HCT116 (cell line): ENCODE measurements around the gene TAS2R30. TPM values are rescaled to one million over a fixed set of nuclear protein-coding genes. Genes with fewer than 3 reads are reported as not detected.

Experiments
- ATAC-seq: fragments of 200-7000 bp; cut with Tn5 transposase; 2 replicates; pipeline ENCODE4 v1.9.1; 2020; ENCODE audit warnings: mild to moderate bottlenecking, moderate library complexity
- BruUV-seq: library from RNA; stranded (reverse); fragments of 400-500 nt; replicated peaks from 2 replicates; lab custom pipeline; 2021; lab: Mats Ljungman, UMichigan
- CTCF ChIA-PET: fragments of 300-600 bp; sonication (Branson Sonifier 250); formaldehyde crosslinking; loops from one replicate; lab custom pipeline; 2021; ENCODE audit warnings: antibody characterized with exemption; lab: Charles Lee
- POLR2A ChIA-PET: fragments of 300-600, 350-600 bp; sonication (Branson Sonifier 250); formaldehyde crosslinking; loops from one replicate; lab custom pipeline; 2021; ENCODE audit warnings: antibody characterized with exemption; lab: Charles Lee
- RAD21 ChIA-PET, 2 experiments: fragments of 300-600 bp; sonication (Branson Sonifier 250); formaldehyde crosslinking; loops; one replicate each; lab custom pipeline; 2023; ENCODE audit warnings: low total read pairs in 2 of 2; ENCODE audit not compliant: uncharacterized antibody in 2 of 2, unreplicated experiment in 2 of 2, low non-redundant PET in 1 of 2; lab: Charles Lee
- DNase-seq: peaks from one replicate; pipeline ENCODE4 v3.0.0-alpha.2; 2010; ENCODE audit warnings: low read depth, low spot score
- H2AFZ ChIP-seq: fragments of 200-600 bp; shearing (Covaris generic), sonication (generic); 2 replicates; pipeline ENCODE4 v1.6.1; 2017; ENCODE audit warnings: low read depth, mixed run types, mixed read lengths, antibody characterized with exemption, low read length; ENCODE audit not compliant: poor library complexity, severe bottlenecking
- H3K27ac ChIP-seq: 2 replicates; pipeline ENCODE4 v1.5.1; 2012; ENCODE audit warnings: low read depth, low read length
- H3K27me3 ChIP-seq: fragments of 200-600 bp; sonication (generic); 2 replicates; pipeline ENCODE4 v1.6.1; 2016; ENCODE audit warnings: mixed run types, low read length, mixed read lengths; ENCODE audit not compliant: insufficient read depth
- H3K36me3 ChIP-seq, 2 experiments: fragments of 200-500 bp in 1 of 2; fragments of 200-600 bp in 1 of 2; sonication (Bioruptor generic) in 1 of 2; sonication (generic) in 1 of 2; 2 replicates each; pipeline versions ENCODE4 v1.5.1 to v1.6.1; 2014 to 2016; ENCODE audit warnings: low read length in 2 of 2, inconsistent platforms in 1 of 2, mixed read lengths in 1 of 2, mixed run types in 1 of 2; ENCODE audit not compliant: insufficient read depth in 2 of 2, control insufficient read depth in 1 of 2
- H3K4me1 ChIP-seq, 2 experiments: fragments of 200-600 bp in 1 of 2; sonication (generic) in 1 of 2; 2 replicates each; pipeline versions ENCODE4 v1.5.1 to v1.6.1; 2012 to 2017; ENCODE audit warnings: low read length in 2 of 2, inconsistent platforms in 1 of 2, mild to moderate bottlenecking in 1 of 2, mixed read lengths in 1 of 2, mixed run types in 1 of 2, moderate library complexity in 1 of 2; ENCODE audit not compliant: insufficient read depth in 2 of 2, control insufficient read depth in 1 of 2
- H3K4me2 ChIP-seq: fragments of 200-600 bp; sonication (generic); 2 replicates; pipeline ENCODE4 v1.6.1; 2017; ENCODE audit warnings: mixed run types, low read length, mixed read lengths
- H3K4me3 ChIP-seq, 2 experiments: fragments of 200-600 bp in 1 of 2; sonication (generic) in 1 of 2; replicated peaks in 1 of 2; 2 replicates each; pipeline ENCODE4 v1.5.1; 2011 to 2016; ENCODE audit warnings: low read length in 2 of 2, control low read depth in 1 of 2, low read depth in 1 of 2, mild to moderate bottlenecking in 1 of 2, mixed read lengths in 1 of 2, mixed run types in 1 of 2
- H3K79me2 ChIP-seq: fragments of 200-600 bp; sonication (generic); 2 replicates; pipeline ENCODE4 v1.6.1; 2017; ENCODE audit warnings: mild to moderate bottlenecking, mixed run types, low read length, moderate library complexity, mixed read lengths; ENCODE audit not compliant: insufficient read depth
- H3K9ac ChIP-seq: fragments of 200-600 bp; sonication (generic); 2 replicates; pipeline ENCODE4 v1.6.1; 2016; ENCODE audit warnings: low read length, mixed read lengths
- H3K9me2 ChIP-seq: fragments of 200-600 bp; sonication (generic), shearing (Covaris generic); 2 replicates; pipeline ENCODE4 v1.6.1; 2017; ENCODE audit warnings: mixed run types, mild to moderate bottlenecking, moderate library complexity; ENCODE audit not compliant: insufficient read depth
- H3K9me3 ChIP-seq, 2 experiments: fragments of 200-500 bp in 1 of 2; fragments of 200-600 bp in 1 of 2; sonication (Bioruptor generic) in 1 of 2; sonication (generic) in 1 of 2; 2 replicates each; pipeline ENCODE4 v1.6.1; 2014 to 2017; ENCODE audit warnings: low read length in 2 of 2, mixed read lengths in 2 of 2, inconsistent platforms in 1 of 2, low read depth in 1 of 2, mild to moderate bottlenecking in 1 of 2, mixed run types in 1 of 2, moderate library complexity in 1 of 2; ENCODE audit not compliant: control insufficient read depth in 1 of 2, insufficient read depth in 1 of 2
- H4K20me1 ChIP-seq: fragments of 200-600 bp; sonication (generic), shearing (Covaris generic); 2 replicates; pipeline ENCODE4 v1.6.1; 2017; ENCODE audit warnings: mixed run types, mild to moderate bottlenecking, moderate library complexity; ENCODE audit not compliant: insufficient read depth
- CEBPB ChIP-seq: IDR thresholded peaks from 2 replicates; pipeline ENCODE4 v1.6.1; 2012; ENCODE audit warnings: low read depth
- ELF1 ChIP-seq: IDR thresholded peaks from 2 replicates; pipeline ENCODE4 v1.6.1; 2012; ENCODE audit warnings: low read depth, borderline replicate concordance
- EZH2 ChIP-seq: fragments of 200-600 bp; sonication (generic); IDR thresholded peaks from 2 replicates; pipeline ENCODE4 v1.6.1; 2017; ENCODE audit warnings: antibody characterized with exemption, mixed run types
- SRF ChIP-seq: IDR thresholded peaks from 2 replicates; pipeline ENCODE4 v1.6.1; 2012; ENCODE audit warnings: low read depth
- TCF7L2 ChIP-seq: IDR thresholded peaks from 2 replicates; pipeline ENCODE4 v1.7.0; 2011; ENCODE audit warnings: borderline replicate concordance, inconsistent platforms; ENCODE audit not compliant: insufficient read depth, insufficient read length; ENCODE audit errors: extremely low read depth
- intact Hi-C: fragments of 100-400 bp; cut with micrococcal nuclease; formaldehyde crosslinking; loops from 2 replicates; pipeline ENCODE4 v1.10.0; 2022
- total RNA-seq: library from RNA; stranded (reverse); gene quantifications from one replicate; pipeline ENCODE4 v1.2.1, GENCODE V29; 2021; ENCODE audit not compliant: unreplicated experiment
- TF ChIP-seq, protein P1 (sequence below): IDR thresholded peaks from 2 replicates; pipeline ENCODE4 v1.6.1; 2011; ENCODE audit warnings: mild to moderate bottlenecking, low read length, moderate library complexity; ENCODE audit not compliant: insufficient replicate concordance; ENCODE audit errors: extremely low read depth
- TF ChIP-seq, protein P2 (sequence below), 3 experiments: fragments of 200-600 bp in 1 of 3; sonication (generic) in 1 of 3; IDR thresholded peaks in 2 of 3; conservative IDR thresholded peaks in 1 of 3; 2 replicates each; pipeline ENCODE4 v1.5.1; 2012 to 2017; ENCODE audit warnings: low read depth in 2 of 3, low read length in 2 of 3, antibody characterized with exemption in 1 of 3, borderline replicate concordance in 1 of 3, control low read depth in 1 of 3, mild to moderate bottlenecking in 1 of 3, mixed read lengths in 1 of 3, mixed run types in 1 of 3, moderate library complexity in 1 of 3; ENCODE audit not compliant: insufficient read depth in 1 of 3

The TAS2R30 gene
- total RNA-seq, 1 experiment from 2014 or later = 1.5 TPM

DNA sequence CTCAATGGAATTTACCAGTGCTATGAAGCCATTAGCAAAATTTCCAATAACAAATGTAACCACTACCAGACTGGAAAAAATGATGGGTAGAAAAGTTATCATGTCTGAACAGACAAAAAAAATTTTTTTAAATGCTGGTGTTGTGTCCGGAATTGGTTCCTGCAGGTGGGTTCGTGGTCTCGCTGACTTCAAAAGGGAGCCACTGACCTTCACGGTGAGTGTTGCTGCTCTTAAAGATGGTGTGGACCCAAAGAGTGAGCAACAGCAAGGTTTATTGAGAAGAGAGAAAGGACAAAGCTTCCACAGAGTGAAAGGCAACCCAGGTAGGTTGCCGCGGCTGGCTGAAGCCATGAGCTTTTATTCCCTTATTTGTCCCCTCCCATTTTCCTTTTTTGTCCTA is 42.3 kb downstream of the TAS2R30 start, which contains the start of gene TAS2R43:
Gene TAS2R43, minus strand, starts transcription at position 186 of the 400 bp plus-strand sequence. Its CDS starts 84 bp downstream, at position 102.
- RAD21 ChIA-PET = no interaction called here
- no peaks in the 10 kb centered on the region for H3K9me3 ChIP-seq
- ATAC-seq (no peak), DNase-seq (no peak)
- H3K36me3 ChIP-seq = no peaks in the 10 kb centered on the region
- intact Hi-C loops = no loop called here
- POLR2A ChIA-PET = no interaction called here
- CTCF ChIA-PET = no interaction called here
- H3K4me2 ChIP-seq = no peak within 1 kb of the TSS
- H3K27ac ChIP-seq = no peak within 1 kb of the TSS
- H3K27me3 ChIP-seq = no peaks in the 10 kb centered on the region
- H2AFZ ChIP-seq = no peak within 1 kb of the TSS
- H3K4me3 ChIP-seq = no peak within 1 kb of the TSS
- BruUV-seq = no TSS peak
- no peaks in the 10 kb centered on the region for H3K9me2 ChIP-seq
- H3K4me1 ChIP-seq = no peaks in the 10 kb centered on the region
- TF ChIP-seq, protein P1, sequence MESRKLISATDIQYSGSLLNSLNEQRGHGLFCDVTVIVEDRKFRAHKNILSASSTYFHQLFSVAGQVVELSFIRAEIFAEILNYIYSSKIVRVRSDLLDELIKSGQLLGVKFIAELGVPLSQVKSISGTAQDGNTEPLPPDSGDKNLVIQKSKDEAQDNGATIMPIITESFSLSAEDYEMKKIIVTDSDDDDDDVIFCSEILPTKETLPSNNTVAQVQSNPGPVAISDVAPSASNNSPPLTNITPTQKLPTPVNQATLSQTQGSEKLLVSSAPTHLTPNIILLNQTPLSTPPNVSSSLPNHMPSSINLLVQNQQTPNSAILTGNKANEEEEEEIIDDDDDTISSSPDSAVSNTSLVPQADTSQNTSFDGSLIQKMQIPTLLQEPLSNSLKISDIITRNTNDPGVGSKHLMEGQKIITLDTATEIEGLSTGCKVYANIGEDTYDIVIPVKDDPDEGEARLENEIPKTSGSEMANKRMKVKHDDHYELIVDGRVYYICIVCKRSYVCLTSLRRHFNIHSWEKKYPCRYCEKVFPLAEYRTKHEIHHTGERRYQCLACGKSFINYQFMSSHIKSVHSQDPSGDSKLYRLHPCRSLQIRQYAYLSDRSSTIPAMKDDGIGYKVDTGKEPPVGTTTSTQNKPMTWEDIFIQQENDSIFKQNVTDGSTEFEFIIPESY = no peak
- TF ChIP-seq TCF7L2 = no peak
- TF ChIP-seq, protein P2, sequence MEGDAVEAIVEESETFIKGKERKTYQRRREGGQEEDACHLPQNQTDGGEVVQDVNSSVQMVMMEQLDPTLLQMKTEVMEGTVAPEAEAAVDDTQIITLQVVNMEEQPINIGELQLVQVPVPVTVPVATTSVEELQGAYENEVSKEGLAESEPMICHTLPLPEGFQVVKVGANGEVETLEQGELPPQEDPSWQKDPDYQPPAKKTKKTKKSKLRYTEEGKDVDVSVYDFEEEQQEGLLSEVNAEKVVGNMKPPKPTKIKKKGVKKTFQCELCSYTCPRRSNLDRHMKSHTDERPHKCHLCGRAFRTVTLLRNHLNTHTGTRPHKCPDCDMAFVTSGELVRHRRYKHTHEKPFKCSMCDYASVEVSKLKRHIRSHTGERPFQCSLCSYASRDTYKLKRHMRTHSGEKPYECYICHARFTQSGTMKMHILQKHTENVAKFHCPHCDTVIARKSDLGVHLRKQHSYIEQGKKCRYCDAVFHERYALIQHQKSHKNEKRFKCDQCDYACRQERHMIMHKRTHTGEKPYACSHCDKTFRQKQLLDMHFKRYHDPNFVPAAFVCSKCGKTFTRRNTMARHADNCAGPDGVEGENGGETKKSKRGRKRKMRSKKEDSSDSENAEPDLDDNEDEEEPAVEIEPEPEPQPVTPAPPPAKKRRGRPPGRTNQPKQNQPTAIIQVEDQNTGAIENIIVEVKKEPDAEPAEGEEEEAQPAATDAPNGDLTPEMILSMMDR (IDR thresholded peaks at IDR 0.05 in 2 of 3, conservative IDR thresholded peaks at IDR 0.05 in 1 of 3; ENCODE audit: borderline replicate concordance in 1 of 3, insufficient read depth in 1 of 3, low read depth in 2 of 3, low read length in 2 of 3) = no peak
- TF ChIP-seq EZH2 = no peak
- no peak for TF ChIP-seq CEBPB
- no peak for TF ChIP-seq ELF1
- no peak for TF ChIP-seq SRF
- H3K79me2 ChIP-seq = no peaks in the 10 kb centered on the region
- no peaks in the 10 kb centered on the region for H4K20me1 ChIP-seq
- H3K9ac ChIP-seq = no peak within 1 kb of the TSS
